Effector CD8-positive, alpha-beta T cell (primary cell): Measurements from ENCODE around the gene PRR5.
"Not testable (repeated sequence)": the region's sequence is repeated elsewhere in the genome, so short reads cannot be mapped to it uniquely, and the experiment has no call there.

Experiments
- DNase-seq: peaks from one replicate; lab custom pipeline; 2025; lab: John Stamatoyannopoulos, UW

PRR5 gene

GRCh38 chr22:44673406-44673805 lies 28.6 kb upstream of the PRR5 start:
- DNase-seq, result no peak

- DNase-seq, result not testable (repeated sequence)
Measured at GRCh38 chr22:44676066-44676440, 26.0 kb upstream of the PRR5 start.

DNA sequence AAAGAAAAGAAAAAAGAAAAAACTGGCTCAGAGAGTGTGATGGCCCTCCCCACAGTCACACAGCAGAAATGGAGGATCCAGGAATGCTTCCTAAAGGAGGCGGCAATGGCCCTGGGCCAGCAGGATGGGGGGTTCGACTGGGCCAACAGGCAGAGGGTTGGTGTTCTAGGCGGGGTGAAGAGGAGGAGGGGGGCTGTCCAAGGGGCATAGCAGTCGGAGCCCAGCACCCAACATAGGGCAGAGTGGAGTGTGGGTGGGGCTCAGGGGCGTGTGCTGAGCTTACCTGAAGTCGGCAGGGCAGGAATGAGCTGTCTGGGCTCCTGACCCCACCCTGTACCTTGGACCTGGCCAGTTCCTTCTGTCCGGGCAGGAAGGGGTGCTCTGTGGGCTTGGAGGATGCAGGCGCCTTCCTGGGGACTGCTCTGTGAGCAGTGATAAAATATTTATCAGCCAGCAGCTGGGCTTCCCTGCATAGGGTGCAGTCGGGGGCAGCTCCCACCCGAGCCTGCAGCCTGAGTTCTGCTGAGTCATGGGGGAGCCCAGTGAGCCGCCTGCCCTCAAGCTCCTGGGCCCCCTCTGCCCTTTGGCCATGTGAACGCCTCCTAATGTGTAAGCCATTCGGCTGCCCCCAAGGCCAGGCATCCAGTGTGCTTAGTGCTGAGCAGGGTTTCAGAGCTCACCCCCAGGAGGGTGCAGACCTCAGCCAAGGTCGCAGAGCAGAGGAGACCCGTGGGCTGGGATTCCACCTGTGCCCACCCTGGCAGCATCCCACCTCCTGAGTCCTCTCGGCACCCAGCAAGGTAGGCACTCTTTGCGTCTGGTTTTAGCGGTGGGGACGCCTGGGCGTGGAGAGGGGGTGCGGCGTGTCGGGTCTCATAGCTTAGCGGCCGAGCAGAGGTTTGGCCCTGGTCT lies 25.3 kb upstream of the PRR5 start:
- DNase-seq, result no peak

DNA sequence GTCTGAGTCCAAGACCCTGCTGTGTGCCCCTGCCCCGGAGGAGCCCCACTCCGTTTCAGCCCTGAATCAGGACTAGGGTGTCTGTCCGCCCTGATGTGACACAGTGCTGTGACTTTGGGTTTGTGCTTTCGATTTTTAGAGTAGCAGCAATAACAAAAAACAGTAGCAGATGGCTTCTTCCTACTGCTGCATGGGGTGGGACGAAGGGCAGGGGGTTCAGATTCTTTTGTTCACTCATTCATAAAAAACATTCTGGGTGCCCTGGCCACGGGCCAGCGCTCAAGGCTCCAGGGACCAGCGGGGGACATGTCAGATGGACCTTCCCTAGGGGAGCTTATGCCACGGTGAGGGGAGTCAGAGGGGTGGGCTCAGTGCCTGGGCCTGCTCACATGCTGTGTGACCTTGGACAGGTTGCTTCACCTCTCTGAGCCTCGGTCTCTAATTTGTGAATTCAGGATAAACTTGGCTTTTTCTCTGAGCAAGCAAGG lies 24.6 kb upstream of the PRR5 start:
- DNase-seq, result no peak

DNA sequence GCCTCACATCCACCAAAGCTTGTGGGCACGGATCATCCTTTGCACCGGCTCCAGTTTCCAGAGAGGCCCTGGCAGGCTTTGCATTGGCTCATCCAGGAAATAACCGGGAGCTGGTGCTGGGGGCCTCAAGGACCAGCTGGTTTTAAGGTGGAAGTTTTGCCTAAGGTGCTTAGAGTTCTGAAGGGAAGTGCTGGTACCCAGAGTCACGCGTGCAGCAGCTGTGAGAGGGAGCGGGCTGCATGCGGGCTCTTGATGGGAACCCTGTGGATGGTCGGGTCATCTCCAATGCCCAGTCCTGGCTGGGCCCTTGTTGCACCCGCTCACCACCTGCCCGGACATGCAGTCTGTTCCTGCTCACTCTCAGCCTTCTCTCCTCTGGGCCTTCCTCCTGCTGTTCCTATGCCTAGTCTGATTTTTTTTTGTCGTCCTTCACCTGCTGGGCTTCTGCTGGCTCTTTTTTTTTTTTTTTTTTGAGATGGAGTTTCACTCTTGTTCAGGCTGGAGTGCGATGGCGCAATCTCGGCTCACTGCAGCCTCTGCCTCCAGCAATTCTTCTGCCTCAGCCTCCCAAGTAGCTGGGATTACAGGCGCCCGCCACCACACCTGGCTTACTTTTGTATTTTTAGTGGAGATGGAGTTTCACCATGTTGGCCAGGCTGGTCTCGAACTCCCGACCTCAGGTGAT lies 24.0 kb upstream of the PRR5 start:
- DNase-seq, result no peak

- DNase-seq, result no peak
Measured at GRCh38 chr22:44678556-44679305, 23.3 kb upstream of the PRR5 start.

- DNase-seq, result not testable (repeated sequence)
Measured at GRCh38 chr22:44679306-44679647, 22.7 kb upstream of the PRR5 start.

- no peak for DNase-seq
Measured at GRCh38 chr22:44680058-44680457, 21.9 kb upstream of the PRR5 start.

- no peak for DNase-seq
Measured at GRCh38 chr22:44680481-44680894, 21.5 kb upstream of the PRR5 start.

DNA sequence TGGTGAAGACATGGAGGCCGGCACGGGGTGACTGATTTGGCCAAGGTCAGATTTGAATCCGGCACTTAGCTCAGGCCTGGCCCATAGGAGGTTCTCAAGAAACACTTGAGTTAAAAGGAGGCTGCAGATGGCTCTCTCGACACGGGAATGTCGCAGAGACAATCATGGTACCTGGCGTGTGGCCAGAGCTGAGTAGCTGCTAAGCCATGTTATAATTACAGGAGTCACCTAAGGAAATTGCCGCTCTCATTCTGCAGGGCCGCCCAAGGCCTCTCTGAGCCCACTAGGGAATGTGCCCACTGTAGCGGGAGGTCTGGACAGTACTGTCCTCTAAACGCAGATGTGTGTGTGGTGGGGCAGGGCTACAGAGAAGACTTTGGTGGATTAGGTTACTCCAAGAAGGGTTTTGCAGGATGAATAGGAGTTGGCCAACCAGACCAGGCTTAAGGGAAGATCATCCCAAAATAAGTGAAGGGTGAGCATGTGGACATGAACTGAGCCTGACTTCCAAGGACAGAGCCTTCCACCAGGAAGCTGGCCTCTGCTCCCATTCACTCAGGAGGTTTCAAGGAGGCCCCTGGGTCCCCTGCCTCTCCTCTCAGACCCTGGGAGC lies 19.3 kb upstream of the PRR5 start:
- no peak for DNase-seq

DNA sequence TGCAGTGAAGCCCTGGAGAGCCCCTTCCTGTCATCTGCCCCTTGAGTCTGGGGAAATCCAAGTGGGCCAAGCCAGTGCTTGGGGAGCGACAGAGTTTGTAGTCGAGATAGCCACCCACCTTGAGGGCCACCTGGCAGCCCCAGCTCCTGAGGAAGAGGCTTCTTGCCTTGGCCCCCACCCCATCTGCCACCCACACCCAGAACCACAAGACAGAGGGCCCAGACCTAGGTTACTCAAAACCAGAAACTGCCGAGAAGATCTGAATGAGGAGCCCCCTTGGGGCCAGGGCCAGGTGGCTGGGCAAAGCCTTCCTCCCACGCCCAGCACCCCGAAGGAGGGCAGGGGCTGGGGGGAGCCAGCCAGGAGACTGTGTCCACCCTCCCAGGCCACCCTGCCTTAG lies 18.8 kb upstream of the PRR5 start:
- DNase-seq, result no peak

DNA sequence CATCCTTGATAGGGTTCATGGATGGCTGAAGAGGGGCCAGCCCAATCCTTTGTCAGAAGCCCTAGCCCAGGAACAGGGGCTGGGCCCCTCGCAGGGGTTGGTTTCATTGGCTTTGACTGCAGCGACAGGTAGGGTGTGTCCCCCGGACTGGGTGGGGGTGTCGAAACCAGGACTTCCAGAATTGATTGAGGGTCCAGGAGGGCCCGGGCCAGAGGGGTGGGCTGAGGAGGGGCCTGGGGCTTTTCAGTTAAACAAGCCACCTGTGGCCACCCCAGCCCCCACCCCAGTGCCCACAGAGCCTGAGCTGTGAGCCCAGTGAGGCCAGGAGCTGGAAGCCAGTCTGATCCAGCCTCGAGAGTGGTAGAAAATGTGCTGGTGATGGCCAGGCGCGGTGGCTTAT lies 18.1 kb upstream of the PRR5 start:
- DNase-seq, result no peak

GRCh38 chr22:44684506-44685383 lies 17.3 kb upstream of the PRR5 start:
- DNase-seq, result peak; percentile 66

- DNase-seq, result peak; percentile 58
Measured at GRCh38 chr22:44685384-44686056, 16.5 kb upstream of the PRR5 start.

- DNase-seq, result no peak
Measured at GRCh38 chr22:44686873-44687600, 15.0 kb upstream of the PRR5 start.

GRCh38 chr22:44689173-44689572 lies 12.8 kb upstream of the PRR5 start:
- DNase-seq, result no peak

GRCh38 chr22:44689915-44690524 lies 12.0 kb upstream of the PRR5 start:
- no peak for DNase-seq

GRCh38 chr22:44691796-44692661 lies 10.0 kb upstream of the PRR5 start:
- no peak for DNase-seq
